Fibroblast of the conjunctiva (primary cell): ENCODE results near the gene PRR19.

Experiments
- DNase-seq: peaks from one replicate; pipeline ENCODE4 v3.0.0-alpha.2; 2010; ENCODE audit warnings: low read depth

The PRR19 gene

DNA sequence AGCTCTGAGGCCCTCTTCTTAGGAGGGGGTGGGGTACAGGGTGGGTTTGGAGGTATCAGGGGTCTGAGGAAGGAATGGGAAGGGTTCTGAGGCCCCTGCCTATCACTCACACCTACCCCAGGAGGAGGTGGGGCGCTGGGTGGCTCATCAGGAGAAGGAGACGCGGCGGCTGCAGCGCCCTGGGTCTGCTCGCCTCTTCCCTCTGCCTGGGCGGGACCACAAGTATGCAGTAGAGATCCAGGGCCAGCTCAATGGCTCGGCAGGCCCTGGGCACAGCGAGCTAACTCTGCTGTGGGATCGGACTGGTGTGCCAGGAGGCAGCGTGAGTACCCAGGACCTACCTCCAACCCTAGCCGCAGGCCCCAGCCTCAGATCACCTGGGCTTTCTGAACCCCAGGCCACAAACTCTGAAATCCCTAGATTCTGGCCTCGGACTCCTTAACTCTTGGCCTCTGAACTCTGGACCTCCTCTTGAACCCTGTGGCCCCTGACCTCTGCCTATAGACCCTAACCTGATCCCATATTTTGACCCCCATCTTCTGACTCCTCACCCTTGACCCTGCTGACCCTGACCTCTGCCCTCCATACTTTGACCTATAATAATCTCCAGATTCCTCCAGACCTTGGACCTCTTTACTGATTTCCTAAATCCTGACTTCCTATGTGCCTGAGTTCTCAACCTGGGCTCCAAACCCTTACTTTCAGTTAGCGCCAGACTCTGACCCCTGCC, 47.6 kb downstream of the PRR19 start:
- DNase-seq, result no peak

- no peak for DNase-seq
Observed at GRCh38 chr19:42350417-42350816, 48.5 kb downstream of the PRR19 start.

- no peak for DNase-seq
Observed at GRCh38 chr19:42351079-42351735, 49.3 kb downstream of the PRR19 start.

DNA sequence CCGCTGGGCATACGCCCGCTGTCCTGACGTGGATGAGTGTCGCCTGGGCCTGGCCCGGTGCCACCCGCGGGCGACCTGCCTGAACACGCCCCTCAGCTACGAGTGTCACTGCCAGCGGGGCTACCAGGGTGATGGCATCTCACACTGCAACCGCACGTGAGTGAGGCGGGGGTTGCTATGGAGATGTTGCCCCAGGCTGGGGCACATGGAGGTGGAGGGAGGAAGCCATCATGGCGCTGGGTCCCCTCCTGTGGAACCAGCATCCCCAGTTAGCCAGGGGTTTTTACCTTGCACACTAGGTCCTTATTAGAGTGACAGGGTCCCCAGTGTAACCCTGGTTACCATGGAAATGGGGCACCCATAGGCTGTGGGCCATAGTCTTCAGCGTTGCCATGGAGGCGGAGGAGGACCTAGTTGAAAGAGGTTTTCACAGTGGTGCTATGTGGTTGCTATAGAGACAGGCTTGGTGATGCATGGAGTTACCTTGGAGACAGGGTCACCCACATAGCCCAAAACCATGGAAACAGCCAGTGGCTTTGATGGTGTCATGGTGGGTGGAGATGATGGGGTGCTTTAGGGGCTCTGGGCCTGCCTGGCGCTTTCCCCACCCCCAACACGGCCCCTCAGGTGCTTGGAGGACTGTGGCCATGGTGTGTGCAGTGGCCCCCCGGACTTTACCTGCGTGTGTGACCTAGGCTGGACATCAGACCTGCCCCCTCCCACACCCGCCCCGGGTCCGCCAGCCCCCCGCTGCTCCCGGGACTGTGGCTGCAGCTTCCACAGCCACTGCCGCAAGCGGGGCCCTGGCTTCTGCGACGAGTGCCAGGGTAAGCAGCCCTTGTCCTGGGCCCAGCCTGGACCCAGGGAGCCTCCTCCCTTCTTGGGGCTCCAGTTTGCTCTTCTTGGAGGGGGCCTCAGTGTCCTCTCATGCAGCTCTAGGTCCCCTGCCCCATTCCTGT, 50.6 kb downstream of the PRR19 start:
- DNase-seq, result no peak

DNA sequence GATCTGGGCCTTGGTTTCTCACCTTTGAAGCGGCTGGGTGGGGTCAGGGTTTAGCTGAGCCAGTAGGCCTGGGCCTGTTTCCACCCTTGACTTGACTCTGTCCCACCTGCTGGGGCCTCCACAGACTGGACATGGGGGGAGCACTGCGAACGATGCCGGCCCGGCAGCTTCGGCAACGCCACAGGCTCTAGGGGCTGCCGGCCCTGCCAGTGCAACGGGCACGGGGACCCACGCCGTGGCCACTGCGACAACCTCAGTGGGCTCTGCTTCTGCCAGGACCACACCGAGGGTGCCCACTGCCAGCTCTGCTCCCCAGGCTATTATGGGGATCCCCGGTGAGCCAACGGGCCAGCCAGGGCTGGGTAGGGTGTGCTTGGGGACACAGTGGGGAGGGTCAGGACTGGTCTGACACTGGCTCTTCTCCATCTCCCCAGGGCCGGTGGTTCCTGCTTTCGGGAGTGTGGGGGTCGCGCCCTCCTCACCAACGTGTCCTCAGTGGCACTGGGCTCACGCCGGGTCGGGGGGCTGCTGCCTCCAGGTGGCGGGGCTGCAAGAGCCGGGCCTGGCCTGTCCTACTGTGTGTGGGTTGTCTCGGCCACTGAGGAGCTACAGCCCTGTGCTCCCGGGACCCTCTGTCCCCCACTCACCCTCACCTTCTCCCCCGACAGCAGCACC, 51.5 kb downstream of the PRR19 start:
- no peak for DNase-seq

DNA sequence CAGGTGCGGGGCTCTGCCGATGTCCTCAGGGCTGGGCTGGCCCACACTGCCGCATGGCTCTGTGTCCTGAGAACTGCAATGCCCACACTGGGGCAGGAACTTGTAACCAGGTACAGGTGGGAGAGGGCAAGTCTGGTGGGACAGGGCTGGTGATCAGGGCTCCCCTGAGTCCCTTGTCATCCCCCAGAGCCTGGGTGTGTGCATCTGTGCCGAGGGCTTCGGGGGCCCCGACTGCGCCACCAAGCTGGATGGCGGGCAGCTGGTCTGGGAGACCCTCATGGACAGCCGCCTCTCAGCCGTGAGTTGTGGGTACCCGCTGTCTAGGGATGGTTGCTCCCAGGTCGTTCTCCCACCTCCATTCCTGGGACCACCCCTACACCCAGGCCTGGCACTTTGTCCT, 54.0 kb downstream of the PRR19 start:
- DNase-seq, result no peak

DNA sequence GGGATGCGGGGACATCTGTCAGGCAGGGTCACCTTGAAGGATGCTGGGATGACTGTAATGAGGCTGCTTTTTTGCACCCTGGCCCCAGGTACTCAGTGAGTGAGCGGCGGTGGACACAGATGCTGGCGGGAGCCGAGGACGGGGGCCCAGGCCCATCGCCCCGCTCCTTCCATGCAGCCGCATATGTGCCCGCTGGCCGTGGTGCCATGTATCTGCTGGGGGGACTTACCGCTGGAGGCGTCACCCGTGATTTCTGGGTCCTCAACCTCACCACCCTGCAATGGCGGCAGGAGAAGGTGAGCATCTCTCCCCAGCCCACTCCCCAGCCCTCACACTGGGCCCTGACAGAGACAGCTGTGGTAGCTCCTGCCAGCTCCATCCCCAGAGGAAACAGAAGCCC, 54.8 kb downstream of the PRR19 start:
- no peak for DNase-seq

GRCh38 chr19:42357290-42357689, 55.4 kb downstream of the PRR19 start:
- no peak for DNase-seq
